ENCODE results near the gene COQ8B. TPM values are rescaled to one million over a fixed set of nuclear protein-coding genes. Genes with fewer than 3 reads are reported as not detected.

The COQ8B gene
- total and polyA plus RNA-seq, 2 of the 4 experiments (the other 2 are of a cell fraction), result 14.9 to 23.2 TPM

- POLR2A ChIA-PET (ENCODE audit: unreplicated experiment), result no interaction called here
- Histone ChIP-seq H2AFZ (replicated peaks; ENCODE audit: low read length, poor library complexity) (peak overlapping the region; percentile 78), H2BK20ac (ENCODE audit: low read depth, low read length) (peak overlapping the region; percentile 89), H2AK9ac (replicated peaks; ENCODE audit: low read depth, low read length, poor library complexity) (peak overlapping the region; percentile 59), H3K4me3 (ENCODE audit: insufficient read depth, low read depth, low read length) (no peak overlapping the region), H2AK5ac (ENCODE audit: low read depth, low read length) (peak overlapping the region; percentile 86), H4K8ac (ENCODE audit: low read depth in 2 of 2, low read length in 2 of 2) (peak overlapping the region; percentile 74 to 97), H3K4ac (ENCODE audit: low read depth, low read length) (peak overlapping the region; percentile 93), H4K5ac (ENCODE audit: low read depth, low read length) (peak overlapping the region; percentile 83), H3K9me1 (ENCODE audit: insufficient read depth, low read length) (peaks cover 9% of the 10 kb centered on the region), H3K36me3 (ENCODE audit: control insufficient read depth, insufficient read depth, low read length) (peaks cover 3% of the 10 kb centered on the region), H3K23ac (ENCODE audit: low read depth, low read length) (peak overlapping the region; percentile 69; the same call in 1 of the 2 replicates), H3K18ac (ENCODE audit: low read depth, low read length) (peak overlapping the region; percentile 68), H3K79me1 (ENCODE audit: low read depth in 1 of 2, low read length in 2 of 2) (peaks cover 5 to 16% of the 10 kb centered on the region in 2 experiments), H3K27ac (ENCODE audit: insufficient read depth, low read length) (peak overlapping the region; percentile 85), H2BK120ac (ENCODE audit: low read depth, low read length) (peak overlapping the region; percentile 91), H2BK5ac (ENCODE audit: low read depth, low read length, poor library complexity, severe bottlenecking) (peak overlapping the region; percentile 77), H3K9ac (ENCODE audit: low read depth, low read length) (peak overlapping the region; percentile 17), H3K27me3 (ENCODE audit: control insufficient read depth, insufficient read depth, low read length) (no peaks in the 10 kb centered on the region), H3K14ac (replicated peaks; ENCODE audit: low read depth, low read length) (peak overlapping the region; percentile 93), H3K56ac (ENCODE audit: extremely low read depth, insufficient read depth, low read length) (peak overlapping the region; percentile 82), H3K4me1 (ENCODE audit: control insufficient read depth, insufficient read depth, low read length) (peaks cover 15% of the 10 kb centered on the region), H3K4me2 (ENCODE audit: low read depth, low read length) (peak overlapping the region; percentile 58), H4K20me1 (ENCODE audit: insufficient read depth, low read length) (no peaks in the 10 kb centered on the region), H4K91ac (ENCODE audit: insufficient read depth, low read depth, low read length) (peak overlapping the region; percentile 87), H2BK15ac (ENCODE audit: low read depth, low read length) (peak overlapping the region; percentile 62; the same call in 1 of the 3 replicates), H3K9me3 (ENCODE audit: control insufficient read depth, insufficient read depth, low read length) (no peaks in the 10 kb centered on the region)
- DNase-seq, result no peak
- 86% methylated on average over 1 of the region's 17 CpGs; no CpG with 5 or more reads in 1 of the 2 experiments for WGBS, 2 experiments (ENCODE audit: extremely low coverage in 2 of 2, insufficient read length in 1 of 2)
- CTCF ChIA-PET, result interaction anchor here (0.7 to 1.4 kb wide), 5 partner anchors 13 to 455 kb away, joined by 3 to 4 read pairs (median 3); no protein-coding TSS in a partner anchor
- dilution Hi-C loops (cut with HindIII; ENCODE audit: low sequenced_read_pairs, unreplicated experiment), result no loop called here
- intact Hi-C loops (cut with micrococcal nuclease), result no loop called here
- in situ Hi-C loops (cut with MboI; ENCODE audit: low sequenced_read_pairs), result no loop called here
- peak; percentile 62 for ATAC-seq (ENCODE audit: low read depth)
- TF ChIP-seq, protein P1, sequence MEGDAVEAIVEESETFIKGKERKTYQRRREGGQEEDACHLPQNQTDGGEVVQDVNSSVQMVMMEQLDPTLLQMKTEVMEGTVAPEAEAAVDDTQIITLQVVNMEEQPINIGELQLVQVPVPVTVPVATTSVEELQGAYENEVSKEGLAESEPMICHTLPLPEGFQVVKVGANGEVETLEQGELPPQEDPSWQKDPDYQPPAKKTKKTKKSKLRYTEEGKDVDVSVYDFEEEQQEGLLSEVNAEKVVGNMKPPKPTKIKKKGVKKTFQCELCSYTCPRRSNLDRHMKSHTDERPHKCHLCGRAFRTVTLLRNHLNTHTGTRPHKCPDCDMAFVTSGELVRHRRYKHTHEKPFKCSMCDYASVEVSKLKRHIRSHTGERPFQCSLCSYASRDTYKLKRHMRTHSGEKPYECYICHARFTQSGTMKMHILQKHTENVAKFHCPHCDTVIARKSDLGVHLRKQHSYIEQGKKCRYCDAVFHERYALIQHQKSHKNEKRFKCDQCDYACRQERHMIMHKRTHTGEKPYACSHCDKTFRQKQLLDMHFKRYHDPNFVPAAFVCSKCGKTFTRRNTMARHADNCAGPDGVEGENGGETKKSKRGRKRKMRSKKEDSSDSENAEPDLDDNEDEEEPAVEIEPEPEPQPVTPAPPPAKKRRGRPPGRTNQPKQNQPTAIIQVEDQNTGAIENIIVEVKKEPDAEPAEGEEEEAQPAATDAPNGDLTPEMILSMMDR (conservative IDR thresholded peaks at IDR 0.05; ENCODE audit: low read depth, low read length), result no peak
- TF ChIP-seq, protein P2, sequence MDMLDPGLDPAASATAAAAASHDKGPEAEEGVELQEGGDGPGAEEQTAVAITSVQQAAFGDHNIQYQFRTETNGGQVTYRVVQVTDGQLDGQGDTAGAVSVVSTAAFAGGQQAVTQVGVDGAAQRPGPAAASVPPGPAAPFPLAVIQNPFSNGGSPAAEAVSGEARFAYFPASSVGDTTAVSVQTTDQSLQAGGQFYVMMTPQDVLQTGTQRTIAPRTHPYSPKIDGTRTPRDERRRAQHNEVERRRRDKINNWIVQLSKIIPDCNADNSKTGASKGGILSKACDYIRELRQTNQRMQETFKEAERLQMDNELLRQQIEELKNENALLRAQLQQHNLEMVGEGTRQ (IDR thresholded peaks at IDR 0.05; ENCODE audit: low read depth, low read length), result no peak
- no peak for TF ChIP-seq MAZ (IDR thresholded peaks at IDR 0.05; ENCODE audit: borderline replicate concordance, low read depth, low read length)
- no peak for TF ChIP-seq SMC3 (IDR thresholded peaks at IDR 0.05; ENCODE audit: low read depth, low read length)
- TF ChIP-seq NFE2L2 (IDR thresholded peaks at IDR 0.05; ENCODE audit: low read depth, low read length), result no peak
- TF ChIP-seq RCOR1 (IDR thresholded peaks at IDR 0.05; ENCODE audit: insufficient replicate concordance, low read length), result no peak
- no peak for TF ChIP-seq RFX5 (IDR thresholded peaks at IDR 0.05; ENCODE audit: low read depth, low read length)
- no peak for TF ChIP-seq FOS (IDR thresholded peaks at IDR 0.05; ENCODE audit: low read depth, low read length)
- BruUV-seq (replicated peaks), result no TSS peak
Observed at GRCh38 chr19:40744554-40745401, 28.1 kb upstream of the COQ8B start.

All from IMR-90 (cell line).